PC-9 (cell line): ENCODE data around the gene CEBPA. TPM values are rescaled to one million over a fixed set of nuclear protein-coding genes. Genes with fewer than 3 reads are reported as not detected.

Experiments used
- BruUV-seq: library from RNA; stranded (reverse); fragments of 400-500 nt; replicated peaks from 2 replicates; lab custom pipeline; 2021; lab: Mats Ljungman, UMichigan
- CTCF ChIA-PET: fragments of 300-600 bp; sonication (Branson Sonifier 250); formaldehyde crosslinking; loops from one replicate; lab custom pipeline; 2022; ENCODE audit warnings: antibody characterized with exemption; lab: Charles Lee
- POLR2A ChIA-PET: fragments of 300-600 bp; sonication (Branson Sonifier 250); formaldehyde crosslinking; loops from one replicate; lab custom pipeline; 2022; ENCODE audit warnings: antibody characterized with exemption; ENCODE audit not compliant: unreplicated experiment; lab: Charles Lee
- DNase-seq, 2 experiments: peaks; one replicate each; pipeline versions ENCODE4 v3.0.0 to v3.0.0-alpha.2; 2015 to 2022; ENCODE audit warnings: mixed read lengths in 1 of 2
- H2AFZ ChIP-seq: fragments of 200-600 bp; sonication (generic); 2 replicates; pipeline ENCODE4 v1.8.1; 2017; ENCODE audit warnings: antibody characterized with exemption
- H3F3A ChIP-seq: fragments of 200-600 bp; sonication (generic); 2 replicates; pipeline ENCODE4 v1.8.1; 2017; ENCODE audit warnings: antibody characterized with exemption, mild to moderate bottlenecking, low read depth; ENCODE audit not compliant: insufficient read depth
- H3K27ac ChIP-seq: fragments of 200-600 bp; sonication (generic); 2 replicates; pipeline ENCODE4 v1.6.1; 2016; ENCODE audit warnings: mixed run types
- H3K27me3 ChIP-seq: fragments of 200-600 bp; sonication (generic); 2 replicates; pipeline ENCODE4 v1.6.1; 2016; ENCODE audit warnings: low read depth, mixed run types; ENCODE audit not compliant: insufficient read depth
- H3K36me3 ChIP-seq: fragments of 200-600 bp; sonication (generic); 2 replicates; pipeline ENCODE4 v1.6.1; 2016; ENCODE audit warnings: low read depth, mixed run types
- H3K4me1 ChIP-seq: fragments of 200-600 bp; sonication (generic); replicated peaks from 2 replicates; pipeline ENCODE4 v1.6.1; 2016; ENCODE audit warnings: mixed run types; ENCODE audit not compliant: insufficient read depth
- H3K4me2 ChIP-seq: fragments of 200-600 bp; sonication (generic); 2 replicates; pipeline ENCODE4 v1.6.1; 2017; ENCODE audit warnings: mixed run types
- H3K4me3 ChIP-seq: fragments of 200-600 bp; sonication (generic); 2 replicates; pipeline ENCODE4 v1.6.1; 2016; ENCODE audit warnings: mixed run types
- H3K79me2 ChIP-seq: fragments of 200-600 bp; sonication (generic); 2 replicates; pipeline ENCODE4 v1.6.1; 2017; ENCODE audit warnings: low read depth, mixed run types
- H3K9me2 ChIP-seq: fragments of 200-600 bp; sonication (generic); 2 replicates; pipeline ENCODE4 v1.8.1; 2017; ENCODE audit warnings: mild to moderate bottlenecking; ENCODE audit not compliant: insufficient read depth
- H3K9me3 ChIP-seq: fragments of 200-600 bp; sonication (generic); 2 replicates; pipeline ENCODE4 v1.8.1; 2016; ENCODE audit warnings: low read depth; ENCODE audit not compliant: insufficient read depth
- H4K20me1 ChIP-seq: fragments of 200-600 bp; sonication (generic); 2 replicates; pipeline ENCODE4 v1.8.1; 2017; ENCODE audit not compliant: insufficient read depth
- CTCF ChIP-seq: fragments of 200-600 bp; sonication (generic); conservative IDR thresholded peaks from 2 replicates; pipeline ENCODE4 v1.6.1; 2017; ENCODE audit warnings: mixed run types, antibody characterized with exemption, mild to moderate bottlenecking, moderate library complexity
- EZH2 ChIP-seq: fragments of 200-600 bp; sonication (generic); IDR thresholded peaks from 2 replicates; pipeline ENCODE4 v1.8.0; 2017; ENCODE audit warnings: antibody characterized with exemption, low read depth
- intact Hi-C: fragments of 100-400 bp; cut with micrococcal nuclease; formaldehyde crosslinking; loops from one replicate; pipeline ENCODE4 v1.10.0; 2022; ENCODE audit not compliant: unreplicated experiment
- total RNA-seq: library from RNA; stranded (reverse); gene quantifications from 2 replicates; pipeline ENCODE4 v1.2.3, GENCODE V29; 2021

The CEBPA gene
- total RNA-seq, 1 experiment from 2014 or later = 8.9 TPM

- Histone ChIP-seq H3K9me3 (no peaks in the 10 kb centered on the region), H3K9me2 (no peaks in the 10 kb centered on the region), H3K27ac (no peak overlapping the region), H3F3A (no peaks in the 10 kb centered on the region), H2AFZ (no peak overlapping the region), H3K27me3 (no peaks in the 10 kb centered on the region), H3K4me2 (no peak overlapping the region), H3K79me2 (no peaks in the 10 kb centered on the region), H3K36me3 (no peaks in the 10 kb centered on the region), H3K4me3 (no peak overlapping the region), H4K20me1 (no peaks in the 10 kb centered on the region), H3K4me1 (peaks cover 7% of the 10 kb centered on the region)
- no TSS peak for BruUV-seq
- intact Hi-C loops = no loop called here
- TF ChIP-seq CTCF (no peak), EZH2 (no peak)
- DNase-seq = no peak
- CTCF ChIA-PET = interaction anchor here (1.3 kb wide), 1 partner anchor 62 kb away, joined by 4 read pairs; the partner anchor contains the start of gene CEBPG
- POLR2A ChIA-PET = no interaction called here
Observed at GRCh38 chr19:33312065-33312464, 9.7 kb upstream of the CEBPA start.

GRCh38 chr19:33311326-33311682, 9.0 kb upstream of the CEBPA start:
- Histone ChIP-seq H3K36me3 (no peaks in the 10 kb centered on the region), H3K27me3 (no peaks in the 10 kb centered on the region), H3K9me2 (no peaks in the 10 kb centered on the region), H4K20me1 (no peaks in the 10 kb centered on the region), H2AFZ (no peak overlapping the region), H3K4me1 (no peaks in the 10 kb centered on the region), H3K9me3 (no peaks in the 10 kb centered on the region), H3K79me2 (no peaks in the 10 kb centered on the region), H3F3A (no peaks in the 10 kb centered on the region), H3K4me2 (no peak overlapping the region), H3K27ac (no peak overlapping the region), H3K4me3 (no peak overlapping the region)
- intact Hi-C loops = loop anchor here (1.0 to 2.0 kb wide), 3 partner anchors 28 to 95 kb away; no protein-coding TSS in a partner anchor
- ChIA-PET POLR2A (interaction anchor here (0.7 kb wide), 1 partner anchor 62 kb away, joined by 3 read pairs; the partner anchor contains the start of gene CEBPG), CTCF (interaction anchor here (0.6 to 1.3 kb wide), 2 partner anchors 63 to 343 kb away, joined by 4 read pairs; partner anchors contain the start of gene CEBPG)
- BruUV-seq = no TSS peak
- no peak for TF ChIP-seq EZH2
- TF ChIP-seq CTCF = peak; percentile 61
- peak in 1 of 2 experiments; percentile 43 for DNase-seq

- Histone ChIP-seq H3K9me3 (no peaks in the 10 kb centered on the region), H3K36me3 (no peaks in the 10 kb centered on the region), H3K4me2 (no peak overlapping the region), H3K4me3 (no peak overlapping the region), H2AFZ (no peak overlapping the region), H4K20me1 (no peaks in the 10 kb centered on the region), H3K27ac (no peak overlapping the region), H3K4me1 (no peaks in the 10 kb centered on the region), H3K79me2 (no peaks in the 10 kb centered on the region), H3K27me3 (no peaks in the 10 kb centered on the region), H3K9me2 (no peaks in the 10 kb centered on the region), H3F3A (no peaks in the 10 kb centered on the region)
- BruUV-seq = no TSS peak
- no peak for TF ChIP-seq EZH2
- TF ChIP-seq CTCF = no peak
- ChIA-PET CTCF (interaction anchor here (0.6 kb wide), 1 partner anchor 344 kb away, joined by 4 read pairs; no protein-coding TSS in a partner anchor), POLR2A (interaction anchor here (0.6 to 0.7 kb wide), 3 partner anchors 8 to 67 kb away, joined by 3 read pairs; partner anchors contain the start of gene CEBPG)
- intact Hi-C loops = loop anchor here (1.0 to 2.0 kb wide), 3 partner anchors 29 to 96 kb away; no protein-coding TSS in a partner anchor
- peak in 1 of 2 experiments; percentile 57 for DNase-seq
Observed at GRCh38 chr19:33310606-33311325, 8.4 kb upstream of the CEBPA start.
